HFFc6 (cell line): ENCODE results near the gene HOXC9. TPM values are rescaled to one million over a fixed set of nuclear protein-coding genes. Genes with fewer than 3 reads are reported as not detected.
A peak's percentile ranks its signal among the peaks of the same experiment; 100 is the strongest.

Source experiments
- DNase-seq: peaks from one replicate; pipeline ENCODE4 v3.0.0-alpha.2; 2018
- H3K27ac Mint-ChIP-seq: 2 replicates; pipeline ENCODE4 v1.8.0; 2020; ENCODE audit warnings: mild to moderate bottlenecking, mixed read lengths
- H3K27me3 Mint-ChIP-seq: 2 replicates; pipeline ENCODE4 v1.8.0; 2021; ENCODE audit warnings: mild to moderate bottlenecking, moderate library complexity, mixed read lengths; ENCODE audit not compliant: insufficient read depth
- H3K36me3 Mint-ChIP-seq: 2 replicates; pipeline ENCODE4 v1.8.0; 2021; ENCODE audit warnings: low read depth, mixed read lengths
- H3K4me1 Mint-ChIP-seq: 2 replicates; pipeline ENCODE4 v1.8.0; 2020; ENCODE audit warnings: low read depth, mixed read lengths
- H3K4me3 Mint-ChIP-seq: 2 replicates; pipeline ENCODE4 v1.8.0; 2020; ENCODE audit warnings: mild to moderate bottlenecking, moderate library complexity, mixed read lengths
- H3K9me3 Mint-ChIP-seq: 2 replicates; pipeline ENCODE4 v1.8.0; 2020; ENCODE audit warnings: mild to moderate bottlenecking, mixed read lengths
- total RNA-seq, 6 experiments: library from RNA; stranded (reverse); fragmentation: NEBNext Ultra II Directional; extraction: Animal tissue kit (Norgen Biotek cat#: 25700); gene quantifications; 2 replicates in 1 of 6; 3 replicates in 5 of 6; pipeline ENCODE4 v1.2.3, GENCODE V29; 2021
- TF ChIP-seq, protein P1 (sequence below): fragments of 200-600 bp; sonication (generic); IDR thresholded peaks from 2 replicates; pipeline ENCODE4 v1.5.0; 2021; ENCODE audit warnings: antibody characterized with exemption, mild to moderate bottlenecking

Gene HOXC9
- total RNA-seq, 6 experiments from 2014 or later = 0.17 to 1.5 (median 1.1) TPM

GRCh38 chr12:53998900-53999236 is 1.1 kb upstream of the HOXC9 start:
- Mint-ChIP-seq H3K27ac (no peak overlapping the region), H3K4me1 (no peaks in the 10 kb centered on the region), H3K9me3 (no peaks in the 10 kb centered on the region), H3K4me3 (no peak overlapping the region), H3K27me3 (peaks cover 70% of the 10 kb centered on the region), H3K36me3 (no peaks in the 10 kb centered on the region)
- DNase-seq = no peak
- TF ChIP-seq, protein P1, sequence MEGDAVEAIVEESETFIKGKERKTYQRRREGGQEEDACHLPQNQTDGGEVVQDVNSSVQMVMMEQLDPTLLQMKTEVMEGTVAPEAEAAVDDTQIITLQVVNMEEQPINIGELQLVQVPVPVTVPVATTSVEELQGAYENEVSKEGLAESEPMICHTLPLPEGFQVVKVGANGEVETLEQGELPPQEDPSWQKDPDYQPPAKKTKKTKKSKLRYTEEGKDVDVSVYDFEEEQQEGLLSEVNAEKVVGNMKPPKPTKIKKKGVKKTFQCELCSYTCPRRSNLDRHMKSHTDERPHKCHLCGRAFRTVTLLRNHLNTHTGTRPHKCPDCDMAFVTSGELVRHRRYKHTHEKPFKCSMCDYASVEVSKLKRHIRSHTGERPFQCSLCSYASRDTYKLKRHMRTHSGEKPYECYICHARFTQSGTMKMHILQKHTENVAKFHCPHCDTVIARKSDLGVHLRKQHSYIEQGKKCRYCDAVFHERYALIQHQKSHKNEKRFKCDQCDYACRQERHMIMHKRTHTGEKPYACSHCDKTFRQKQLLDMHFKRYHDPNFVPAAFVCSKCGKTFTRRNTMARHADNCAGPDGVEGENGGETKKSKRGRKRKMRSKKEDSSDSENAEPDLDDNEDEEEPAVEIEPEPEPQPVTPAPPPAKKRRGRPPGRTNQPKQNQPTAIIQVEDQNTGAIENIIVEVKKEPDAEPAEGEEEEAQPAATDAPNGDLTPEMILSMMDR = no peak

GRCh38 chr12:53999559-54000115 is 324 bp upstream of the HOXC9 start:
- peaks cover 71% of the 10 kb centered on the region for H3K27me3 Mint-ChIP-seq
- no peaks in the 10 kb centered on the region for H3K36me3 Mint-ChIP-seq
- H3K27ac Mint-ChIP-seq = no peak overlapping the region; the same call in 1 of the 2 replicates
- peak overlapping the region; percentile 80 for H3K4me3 Mint-ChIP-seq
- DNase-seq = peak; percentile 20
- H3K9me3 Mint-ChIP-seq = no peaks in the 10 kb centered on the region
- H3K4me1 Mint-ChIP-seq = no peaks in the 10 kb centered on the region
- TF ChIP-seq, protein P1 = no peak

GRCh38 chr12:54001283-54002187 is 1.6 kb downstream of the HOXC9 start:
- H3K4me3 Mint-ChIP-seq = peak overlapping the region; percentile 80; the same call in 1 of the 2 replicates
- H3K4me1 Mint-ChIP-seq = peaks cover 6% of the 10 kb centered on the region
- H3K27me3 Mint-ChIP-seq = peaks cover 74% of the 10 kb centered on the region
- no peaks in the 10 kb centered on the region for H3K9me3 Mint-ChIP-seq
- H3K36me3 Mint-ChIP-seq = no peaks in the 10 kb centered on the region
- TF ChIP-seq, protein P1 = no peak
- DNase-seq = no peak
- H3K27ac Mint-ChIP-seq = no peak overlapping the region

- Mint-ChIP-seq H3K27ac (no peak overlapping the region), H3K4me3 (no peak overlapping the region)
These were observed 2.4 kb downstream of the HOXC9 start for GRCh38 chr12:54002278-54002914.

DNA sequence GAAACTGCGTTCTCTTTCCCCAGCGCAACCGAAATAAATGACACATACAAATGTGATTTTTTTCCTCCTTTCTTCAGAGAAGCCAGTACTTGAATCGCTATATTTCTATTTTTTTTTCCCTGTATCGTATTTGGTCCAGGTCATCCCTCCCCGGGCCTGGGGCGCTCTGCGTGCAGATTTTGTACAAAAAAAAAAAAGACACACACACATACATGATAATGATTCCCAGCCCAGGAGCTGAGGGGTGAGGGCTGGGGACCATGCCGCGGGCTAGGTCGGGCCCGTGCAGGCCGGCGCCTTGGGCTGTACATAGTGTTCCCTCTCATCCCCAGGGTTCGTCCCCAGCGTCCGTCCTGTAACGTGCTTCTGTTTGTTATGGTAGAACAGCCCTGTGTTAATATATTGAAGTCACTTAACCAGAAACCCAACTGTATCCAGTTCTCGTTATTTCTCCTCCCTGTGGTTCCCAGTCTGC is 3.0 kb downstream of the HOXC9 start:
- DNase-seq = no peak
- Mint-ChIP-seq H3K9me3 (no peaks in the 10 kb centered on the region), H3K27me3 (peaks cover 74% of the 10 kb centered on the region), H3K36me3 (no peaks in the 10 kb centered on the region), H3K4me3 (no peak overlapping the region), H3K4me1 (peaks cover 6% of the 10 kb centered on the region), H3K27ac (no peak overlapping the region)
- TF ChIP-seq, protein P1 = no peak

More at GRCh38 chr12:54002278-54002914, 2.4 kb downstream of the HOXC9 start:
- Mint-ChIP-seq H3K36me3 (no peaks in the 10 kb centered on the region), H3K9me3 (no peaks in the 10 kb centered on the region), H3K4me1 (peaks cover 6% of the 10 kb centered on the region), H3K27me3 (peaks cover 72% of the 10 kb centered on the region)
- TF ChIP-seq, protein P1 = no peak
- no peak for DNase-seq
